Measurements from ENCODE around the gene PROK1.

DNA sequence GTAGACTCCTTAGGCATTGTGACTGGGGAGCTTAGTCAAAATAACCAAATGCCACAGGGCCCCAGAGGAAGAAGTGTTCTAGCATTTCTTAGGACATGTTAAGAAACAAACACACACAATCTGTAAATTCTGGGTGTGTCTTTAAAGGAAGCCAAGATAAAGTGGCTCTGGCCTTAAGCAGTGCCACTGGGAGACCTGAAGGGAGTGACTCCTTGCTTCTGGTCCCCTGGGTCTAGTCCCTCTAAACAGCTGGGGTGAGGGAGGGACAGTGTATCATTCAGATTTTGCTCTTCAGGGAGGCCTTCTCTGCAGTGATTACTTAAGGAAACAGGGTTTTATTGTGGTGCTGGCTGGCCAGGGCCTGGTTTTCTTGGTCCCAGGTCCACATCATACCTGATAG is 9.1 kb upstream of the PROK1 start:
- TF ChIP-seq GATA2 (IDR thresholded peaks at IDR 0.05; ENCODE audit: low read depth, low read length) = no peak
- TF ChIP-seq GATA3 (IDR thresholded peaks at IDR 0.05; ENCODE audit: low read depth, low read length) = no peak

Data from SH-SY5Y (cell line).